Activated naive CD8-positive, alpha-beta T cell treated with anti-CD3 and anti-CD28 coated beads, Interleukin-2, amount 50 U/mL, for 24 hours (primary cell): Measurements from ENCODE around the gene KNTC1.
A peak's percentile ranks its signal among the peaks of the same experiment; 100 is the strongest.
"Not testable (repeated sequence)": the region's sequence is repeated elsewhere in the genome, so short reads cannot be mapped to it uniquely, and the experiment has no call there.

Experiments
- ATAC-seq: fragments of 150-1000 bp; cut with Tn5 transposase; one replicate; pipeline ENCODE4 v1.10.0; 2021
- DNase-seq: peaks from one replicate; pipeline ENCODE4 v3.0.0; 2021
- H3K27ac Mint-ChIP-seq: one replicate; pipeline ENCODE4 v1.8.0; 2021; ENCODE audit warnings: mild to moderate bottlenecking, mixed read lengths
- H3K27me3 Mint-ChIP-seq: one replicate; pipeline ENCODE4 v1.8.0; 2021; ENCODE audit warnings: mixed read lengths
- H3K36me3 Mint-ChIP-seq: one replicate; pipeline ENCODE4 v1.8.0; 2021; ENCODE audit warnings: low read depth, mixed read lengths
- H3K4me1 Mint-ChIP-seq: one replicate; pipeline ENCODE4 v1.8.0; 2021; ENCODE audit warnings: mixed read lengths
- H3K4me3 Mint-ChIP-seq: one replicate; pipeline ENCODE4 v1.8.0; 2021; ENCODE audit warnings: mild to moderate bottlenecking, moderate library complexity, mixed read lengths
- H3K9me3 Mint-ChIP-seq: one replicate; pipeline ENCODE4 v1.8.0; 2021; ENCODE audit warnings: mixed read lengths

KNTC1 gene

GRCh38 chr12:122526683-122527477 is at the start of gene KNTC1, which contains the start of gene RSRC2:
Gene KNTC1 (plus strand): TSS chr12:122527249. CDS start chr12:122530064, 2,815 bp downstream.
Gene RSRC2 (minus strand): TSS chr12:122526936. CDS start chr12:122526853, 83 bp downstream.
- Mint-ChIP-seq H3K4me3 (no peak within 1 kb of the TSS), H3K36me3 (peaks cover 58% of the 10 kb centered on the region), H3K4me1 (peaks cover 43% of the 10 kb centered on the region), H3K9me3 (no peaks in the 10 kb centered on the region), H3K27ac (no peak within 1 kb of the TSS), H3K27me3 (no peaks in the 10 kb centered on the region)
- DNase-seq (peak; percentile 95), ATAC-seq (peak; percentile 93)

GRCh38 chr12:122480753-122481152 is 46.3 kb upstream of the KNTC1 start:
- Mint-ChIP-seq H3K4me1 (peaks cover 12% of the 10 kb centered on the region), H3K9me3 (no peaks in the 10 kb centered on the region), H3K4me3 (no peak overlapping the region), H3K27ac (no peak overlapping the region), H3K27me3 (no peaks in the 10 kb centered on the region), H3K36me3 (peaks cover 54% of the 10 kb centered on the region)
- DNase-seq: no peak
- no peak for ATAC-seq

- Mint-ChIP-seq H3K27me3 (no peaks in the 10 kb centered on the region), H3K4me3 (no peak overlapping the region), H3K9me3 (no peaks in the 10 kb centered on the region), H3K4me1 (peaks cover 10% of the 10 kb centered on the region), H3K27ac (no peak overlapping the region), H3K36me3 (peaks cover 53% of the 10 kb centered on the region)
- no peak for DNase-seq
- ATAC-seq: no peak
Measured at GRCh38 chr12:122481861-122482260, 45.2 kb upstream of the KNTC1 start.

- ATAC-seq (no peak), DNase-seq (no peak)
- peaks cover 47% of the 10 kb centered on the region for H3K36me3 Mint-ChIP-seq
- no peak overlapping the region for H3K4me3 Mint-ChIP-seq
- no peak overlapping the region for H3K27ac Mint-ChIP-seq
- H3K27me3 Mint-ChIP-seq: no peaks in the 10 kb centered on the region
- H3K4me1 Mint-ChIP-seq: peaks cover 10% of the 10 kb centered on the region
- no peaks in the 10 kb centered on the region for H3K9me3 Mint-ChIP-seq
Measured at GRCh38 chr12:122483969-122484368, 43.1 kb upstream of the KNTC1 start.

- not testable (repeated sequence) for H3K9me3 Mint-ChIP-seq, ATAC-seq, H3K4me3 Mint-ChIP-seq, DNase-seq, H3K27ac Mint-ChIP-seq, H3K27me3 Mint-ChIP-seq, H3K4me1 Mint-ChIP-seq
- peaks cover 50% of the 10 kb centered on the region for H3K36me3 Mint-ChIP-seq
Measured at GRCh38 chr12:122484385-122484784, 42.7 kb upstream of the KNTC1 start.

GRCh38 chr12:122486360-122486759 is 40.7 kb upstream of the KNTC1 start:
- ATAC-seq, DNase-seq, H3K4me1 Mint-ChIP-seq, H3K9me3 Mint-ChIP-seq, H3K4me3 Mint-ChIP-seq, H3K27me3 Mint-ChIP-seq, H3K27ac Mint-ChIP-seq: not testable (repeated sequence)
- H3K36me3 Mint-ChIP-seq: peaks cover 49% of the 10 kb centered on the region

- Mint-ChIP-seq H3K27me3 (no peaks in the 10 kb centered on the region), H3K36me3 (peaks cover 48% of the 10 kb centered on the region), H3K4me3 (no peak overlapping the region), H3K27ac (no peak overlapping the region), H3K4me1 (peaks cover 10% of the 10 kb centered on the region), H3K9me3 (no peaks in the 10 kb centered on the region)
- DNase-seq (no peak), ATAC-seq (no peak)
Measured at GRCh38 chr12:122486805-122487426, 40.1 kb upstream of the KNTC1 start.

GRCh38 chr12:122487807-122488206 is 39.2 kb upstream of the KNTC1 start:
- DNase-seq, ATAC-seq, H3K4me3 Mint-ChIP-seq, H3K9me3 Mint-ChIP-seq, H3K27me3 Mint-ChIP-seq, H3K4me1 Mint-ChIP-seq, H3K27ac Mint-ChIP-seq: not testable (repeated sequence)
- peaks cover 54% of the 10 kb centered on the region for H3K36me3 Mint-ChIP-seq

- Mint-ChIP-seq H3K4me1 (no peaks in the 10 kb centered on the region), H3K36me3 (peaks cover 52% of the 10 kb centered on the region), H3K27me3 (no peaks in the 10 kb centered on the region), H3K9me3 (no peaks in the 10 kb centered on the region), H3K4me3 (no peak overlapping the region), H3K27ac (no peak overlapping the region)
- DNase-seq: no peak
- no peak for ATAC-seq
Measured at GRCh38 chr12:122489038-122489437, 38.0 kb upstream of the KNTC1 start.

- H3K4me1 Mint-ChIP-seq: peaks cover 5% of the 10 kb centered on the region
- DNase-seq (no peak), ATAC-seq (no peak)
- H3K27ac Mint-ChIP-seq: no peak overlapping the region
- peaks cover 40% of the 10 kb centered on the region for H3K36me3 Mint-ChIP-seq
- H3K9me3 Mint-ChIP-seq: no peaks in the 10 kb centered on the region
- no peaks in the 10 kb centered on the region for H3K27me3 Mint-ChIP-seq
- H3K4me3 Mint-ChIP-seq: no peak overlapping the region
Measured at GRCh38 chr12:122491991-122492390, 35.1 kb upstream of the KNTC1 start.

- Mint-ChIP-seq H3K4me1 (peaks cover 11% of the 10 kb centered on the region), H3K36me3 (peaks cover 36% of the 10 kb centered on the region)
- H3K9me3 Mint-ChIP-seq, DNase-seq, H3K27me3 Mint-ChIP-seq, H3K27ac Mint-ChIP-seq, H3K4me3 Mint-ChIP-seq, ATAC-seq: not testable (repeated sequence)
Measured at GRCh38 chr12:122493222-122493621, 33.8 kb upstream of the KNTC1 start.

GRCh38 chr12:122495258-122495657 is 31.8 kb upstream of the KNTC1 start:
- Mint-ChIP-seq H3K27me3 (no peaks in the 10 kb centered on the region), H3K4me3 (no peak overlapping the region), H3K36me3 (peaks cover 34% of the 10 kb centered on the region), H3K9me3 (no peaks in the 10 kb centered on the region), H3K4me1 (peaks cover 23% of the 10 kb centered on the region), H3K27ac (no peak overlapping the region)
- no peak for DNase-seq
- ATAC-seq: no peak

GRCh38 chr12:122499991-122500684 is 26.9 kb upstream of the KNTC1 start:
- H3K36me3 Mint-ChIP-seq: peaks cover 39% of the 10 kb centered on the region
- H3K4me1 Mint-ChIP-seq: peaks cover 39% of the 10 kb centered on the region
- peak; percentile 47 for DNase-seq
- peak overlapping the region; percentile 92 for H3K4me3 Mint-ChIP-seq
- ATAC-seq: peak; percentile 15
- no peaks in the 10 kb centered on the region for H3K9me3 Mint-ChIP-seq
- no peaks in the 10 kb centered on the region for H3K27me3 Mint-ChIP-seq
- peak overlapping the region; percentile 96 for H3K27ac Mint-ChIP-seq

GRCh38 chr12:122500685-122501488 is 26.2 kb upstream of the KNTC1 start, which contains the start of gene ZCCHC8:
Gene ZCCHC8 (minus strand): TSS chr12:122500932. CDS start chr12:122500840, 92 bp downstream.
- peak within 1 kb of the TSS; percentile 92 for H3K4me3 Mint-ChIP-seq
- peaks cover 46% of the 10 kb centered on the region for H3K36me3 Mint-ChIP-seq
- H3K27ac Mint-ChIP-seq: peak within 1 kb of the TSS; percentile 96
- H3K27me3 Mint-ChIP-seq: no peaks in the 10 kb centered on the region
- ATAC-seq: peak; percentile 98
- H3K4me1 Mint-ChIP-seq: peaks cover 37% of the 10 kb centered on the region
- peak; percentile 97 for DNase-seq
- H3K9me3 Mint-ChIP-seq: no peaks in the 10 kb centered on the region
